GM21528 (cell line): ENCODE data around the gene APLP1.
"Not testable (repeated sequence)": the region's sequence is repeated elsewhere in the genome, so short reads cannot be mapped to it uniquely, and the experiment has no call there.

Experiments
- ATAC-seq: cut with Tn5 transposase; IDR thresholded peaks from one replicate; pipeline ENCODE4 v1.9.1; 2021; ENCODE audit warnings: mild to moderate bottlenecking, moderate library complexity; ENCODE audit not compliant: unreplicated experiment, low FRiP score

Gene APLP1

GRCh38 chr19:35868172-35868822 is at the start of gene APLP1:
Gene APLP1 (plus strand): TSS chr19:35868574. CDS start chr19:35868637, 63 bp downstream.
- ATAC-seq = no peak

GRCh38 chr19:35822579-35822978 is 45.8 kb upstream of the APLP1 start:
- ATAC-seq = no peak

GRCh38 chr19:35824150-35824549 is 44.2 kb upstream of the APLP1 start:
- no peak for ATAC-seq

GRCh38 chr19:35828692-35829301 is 39.6 kb upstream of the APLP1 start:
- ATAC-seq = no peak

GRCh38 chr19:35830986-35831385 is 37.4 kb upstream of the APLP1 start:
- ATAC-seq = no peak

- ATAC-seq = no peak
Observed at GRCh38 chr19:35832054-35832453, 36.3 kb upstream of the APLP1 start.

GRCh38 chr19:35833972-35834371 is 34.4 kb upstream of the APLP1 start:
- no peak for ATAC-seq

GRCh38 chr19:35836096-35836495 is 32.3 kb upstream of the APLP1 start:
- ATAC-seq = not testable (repeated sequence)

- ATAC-seq = no peak
Observed at GRCh38 chr19:35841961-35842595, 26.3 kb upstream of the APLP1 start.

GRCh38 chr19:35842666-35843272 is 25.6 kb upstream of the APLP1 start:
- no peak for ATAC-seq

- ATAC-seq = no peak
Observed at GRCh38 chr19:35843676-35844481, 24.5 kb upstream of the APLP1 start.

- no peak for ATAC-seq
Observed at GRCh38 chr19:35844482-35845214, 23.7 kb upstream of the APLP1 start.

GRCh38 chr19:35845215-35846037 is 22.9 kb upstream of the APLP1 start:
- ATAC-seq = no peak

- ATAC-seq = no peak
Observed at GRCh38 chr19:35846038-35846668, 22.2 kb upstream of the APLP1 start.

GRCh38 chr19:35847911-35848310 is 20.5 kb upstream of the APLP1 start:
- ATAC-seq = no peak

GRCh38 chr19:35848486-35848885 is 19.9 kb upstream of the APLP1 start:
- ATAC-seq = no peak

GRCh38 chr19:35848919-35849505 is 19.4 kb upstream of the APLP1 start:
- ATAC-seq = no peak
